Fibroblast of the conjunctiva (primary cell): ENCODE data around the gene SLA2.
"Not testable (repeated sequence)": the region's sequence is repeated elsewhere in the genome, so short reads cannot be mapped to it uniquely, and the experiment has no call there.

Experiments
- DNase-seq: peaks from one replicate; pipeline ENCODE4 v3.0.0-alpha.2; 2010; ENCODE audit warnings: low read depth

Gene SLA2

GRCh38 chr20:36644706-36645095 lies 1.3 kb downstream of the SLA2 start:
- DNase-seq = no peak

- no peak for DNase-seq
These were observed 1.8 kb downstream of the SLA2 start for GRCh38 chr20:36644032-36644705.

GRCh38 chr20:36642136-36642535 lies 3.9 kb downstream of the SLA2 start:
- no peak for DNase-seq

- DNase-seq = no peak
These were observed 4.5 kb downstream of the SLA2 start for GRCh38 chr20:36641506-36641843.

- DNase-seq = not testable (repeated sequence)
These were observed 7.1 kb downstream of the SLA2 start for GRCh38 chr20:36638876-36639400.

- no peak for DNase-seq
These were observed 11.7 kb downstream of the SLA2 start for GRCh38 chr20:36634342-36634741.

GRCh38 chr20:36633285-36633772 lies 12.7 kb downstream of the SLA2 start:
- DNase-seq = no peak

- DNase-seq = no peak
These were observed 13.3 kb downstream of the SLA2 start for GRCh38 chr20:36632487-36633284.

GRCh38 chr20:36632147-36632486 lies 13.9 kb downstream of the SLA2 start:
- no peak for DNase-seq

- DNase-seq = no peak
These were observed 14.3 kb downstream of the SLA2 start for GRCh38 chr20:36631646-36632045.

- no peak for DNase-seq
These were observed 16.0 kb downstream of the SLA2 start for GRCh38 chr20:36629719-36630681.

- no peak for DNase-seq
These were observed 17.9 kb downstream of the SLA2 start for GRCh38 chr20:36628076-36628475.

GRCh38 chr20:36624944-36625324 lies 21.1 kb downstream of the SLA2 start:
- no peak for DNase-seq

- no peak for DNase-seq
These were observed 21.7 kb downstream of the SLA2 start for GRCh38 chr20:36624068-36624943.

- no peak for DNase-seq
These were observed 22.6 kb downstream of the SLA2 start for GRCh38 chr20:36623444-36623843.

- no peak for DNase-seq
These were observed 25.1 kb downstream of the SLA2 start for GRCh38 chr20:36620917-36621316.

- DNase-seq = no peak
These were observed 31.0 kb downstream of the SLA2 start for GRCh38 chr20:36614781-36615557.

- no peak for DNase-seq
These were observed 32.0 kb downstream of the SLA2 start for GRCh38 chr20:36613974-36614373.

GRCh38 chr20:36611625-36612024 lies 34.4 kb downstream of the SLA2 start:
- DNase-seq = no peak

- not testable (repeated sequence) for DNase-seq
These were observed 37.6 kb downstream of the SLA2 start for GRCh38 chr20:36608388-36608728.
